ENCODE measurements around the gene ASTL.

GRCh38 chr2:96163415-96163767 lies 25.1 kb upstream of the ASTL start:
- TF ChIP-seq POLR2A (IDR thresholded peaks at IDR 0.05; ENCODE audit: low read depth, low read length) (no peak), CTCF (IDR thresholded peaks at IDR 0.05; ENCODE audit: extremely low read depth in 1 of 2, insufficient read depth in 1 of 2, low read depth in 1 of 2, low read length in 2 of 2) (no peak), EZH2 (IDR thresholded peaks at IDR 0.05; ENCODE audit: borderline replicate concordance, low read depth, low read length, severe bottlenecking) (no peak), POLR2AphosphoS5 (IDR thresholded peaks at IDR 0.05; ENCODE audit: insufficient read depth, low read depth, low read length) (no peak), MYC (IDR thresholded peaks at IDR 0.05; ENCODE audit: low read depth, low read length) (no peak), JUN (IDR thresholded peaks at IDR 0.05; ENCODE audit: borderline replicate concordance, insufficient read depth, insufficient read length, low read depth) (no peak), MAX (IDR thresholded peaks at IDR 0.05; ENCODE audit: insufficient read depth, insufficient read length) (no peak), GATA2 (IDR thresholded peaks at IDR 0.05; ENCODE audit: insufficient read depth, insufficient read length, low read depth, low read length) (no peak), FOS (IDR thresholded peaks at IDR 0.05; ENCODE audit: borderline replicate concordance, insufficient read depth, low read length) (no peak)

Data from endothelial cell of umbilical vein (primary cell).